GM19328 (cell line): Measurements from ENCODE around the gene CAPN12.
"Not testable (repeated sequence)": the region's sequence is repeated elsewhere in the genome, so short reads cannot be mapped to it uniquely, and the experiment has no call there.

ENCODE experiments used
- ATAC-seq: cut with Tn5 transposase; IDR thresholded peaks from one replicate; pipeline ENCODE4 v1.9.1; 2021; ENCODE audit warnings: mild to moderate bottlenecking, moderate library complexity; ENCODE audit not compliant: unreplicated experiment

The CAPN12 gene

GRCh38 chr19:38770949-38771275 lies 26.6 kb upstream of the CAPN12 start:
- not testable (repeated sequence) for ATAC-seq

GRCh38 chr19:38770228-38770948 lies 26.1 kb upstream of the CAPN12 start:
- not testable (repeated sequence) for ATAC-seq

- no peak for ATAC-seq
Measured at GRCh38 chr19:38769635-38770211, 25.4 kb upstream of the CAPN12 start.

- no peak for ATAC-seq
Measured at GRCh38 chr19:38766276-38767047, 22.2 kb upstream of the CAPN12 start.

GRCh38 chr19:38765214-38765613 lies 20.9 kb upstream of the CAPN12 start:
- no peak for ATAC-seq

GRCh38 chr19:38763795-38764220 lies 19.5 kb upstream of the CAPN12 start:
- ATAC-seq: no peak

- ATAC-seq: not testable (repeated sequence)
Measured at GRCh38 chr19:38761884-38762389, 17.7 kb upstream of the CAPN12 start.

GRCh38 chr19:38760805-38761517 lies 16.7 kb upstream of the CAPN12 start:
- ATAC-seq: not testable (repeated sequence)

- no peak for ATAC-seq
Measured at GRCh38 chr19:38759590-38760003, 15.3 kb upstream of the CAPN12 start.

- ATAC-seq: not testable (repeated sequence)
Measured at GRCh38 chr19:38754196-38754595, 9.9 kb upstream of the CAPN12 start.

GRCh38 chr19:38753783-38754182 lies 9.5 kb upstream of the CAPN12 start:
- not testable (repeated sequence) for ATAC-seq

- ATAC-seq: no peak
Measured at GRCh38 chr19:38745316-38745715, 1.0 kb upstream of the CAPN12 start.

GRCh38 chr19:38744874-38745273 lies 600 bp upstream of the CAPN12 start:
- ATAC-seq: no peak

- ATAC-seq: no peak
Measured at GRCh38 chr19:38743394-38744297, 628 bp downstream of the CAPN12 start.

GRCh38 chr19:38742906-38743305 lies 1.4 kb downstream of the CAPN12 start:
- no peak for ATAC-seq

- no peak for ATAC-seq
Measured at GRCh38 chr19:38742296-38742695, 2.0 kb downstream of the CAPN12 start.

- no peak for ATAC-seq
Measured at GRCh38 chr19:38741670-38742069, 2.6 kb downstream of the CAPN12 start.

GRCh38 chr19:38740932-38741331 lies 3.3 kb downstream of the CAPN12 start:
- ATAC-seq: no peak

GRCh38 chr19:38740257-38740592 lies 4.0 kb downstream of the CAPN12 start:
- no peak for ATAC-seq
